Loucy (cell line): Measurements from ENCODE around the gene POLRMT.

ENCODE experiments used
- H2AFZ ChIP-seq: fragments of 200-600 bp; sonication (generic); 2 replicates; pipeline ENCODE4 v1.6.0; 2016; ENCODE audit warnings: antibody characterized with exemption, mild to moderate bottlenecking, low read length, moderate library complexity
- H3F3A ChIP-seq: fragments of 200-600 bp; 2 replicates; pipeline ENCODE4 v1.6.0; 2016; ENCODE audit warnings: antibody characterized with exemption, low read depth, mild to moderate bottlenecking
- H3K27me3 ChIP-seq: fragments of 200-600 bp; sonication (generic); 2 replicates; pipeline ENCODE4 v1.6.1; 2014; ENCODE audit warnings: low read length, mild to moderate bottlenecking; ENCODE audit not compliant: insufficient read depth, poor library complexity, severe bottlenecking
- H3K36me3 ChIP-seq: fragments of 200-600 bp; sonication (generic); 2 replicates; pipeline ENCODE4 v1.6.1; 2016; ENCODE audit warnings: low read length; ENCODE audit not compliant: insufficient read depth
- H3K4me1 ChIP-seq: fragments of 200-600 bp; sonication (generic); 2 replicates; pipeline ENCODE4 v1.5.1; 2014; ENCODE audit warnings: low read length, mild to moderate bottlenecking; ENCODE audit not compliant: insufficient read depth, poor library complexity, severe bottlenecking
- H3K4me2 ChIP-seq: fragments of 200-600 bp; sonication (generic); 2 replicates; pipeline ENCODE4 v1.6.0; 2014; ENCODE audit warnings: antibody characterized with exemption, low read length, low read depth, mild to moderate bottlenecking; ENCODE audit not compliant: poor library complexity, severe bottlenecking
- H3K4me3 ChIP-seq: fragments of 200-600 bp; sonication (generic); 2 replicates; pipeline ENCODE4 v1.5.1; 2014; ENCODE audit warnings: low read length, mild to moderate bottlenecking, mixed read lengths; ENCODE audit not compliant: poor library complexity, severe bottlenecking
- H3K79me2 ChIP-seq: fragments of 200-600 bp; sonication (generic); 2 replicates; pipeline ENCODE4 v1.6.1; 2014; ENCODE audit warnings: low read length; ENCODE audit not compliant: insufficient read depth
- H3K9ac ChIP-seq: fragments of 200-600 bp; sonication (generic); 2 replicates; pipeline ENCODE4 v1.6.0; 2014; ENCODE audit warnings: mild to moderate bottlenecking, low read depth, low read length, moderate library complexity; ENCODE audit not compliant: poor library complexity, severe bottlenecking
- H3K9me2 ChIP-seq: fragments of 200-600 bp; sonication (generic); replicated peaks from 2 replicates; pipeline ENCODE4 v1.6.1; 2016; ENCODE audit warnings: low read depth, low read length, mixed read lengths
- H3K9me3 ChIP-seq: fragments of 200-600 bp; sonication (generic); 2 replicates; pipeline ENCODE4 v1.6.1; 2014; ENCODE audit warnings: mild to moderate bottlenecking, antibody characterized with exemption, low read length, low read depth; ENCODE audit not compliant: insufficient read depth
- H4K20me1 ChIP-seq: fragments of 200-600 bp; sonication (generic); 2 replicates; pipeline ENCODE4 v1.6.0; 2014; ENCODE audit warnings: antibody characterized with exemption, low read length, mild to moderate bottlenecking; ENCODE audit not compliant: insufficient read depth, poor library complexity, severe bottlenecking
- EZH2phosphoT487 ChIP-seq: fragments of 200-600 bp; IDR thresholded peaks from 2 replicates; pipeline ENCODE4 v1.6.1; 2018; ENCODE audit warnings: antibody characterized with exemption, mild to moderate bottlenecking, moderate library complexity, borderline replicate concordance
- TF ChIP-seq, protein P1 (sequence below): fragments of 200-600 bp; sonication (generic); conservative IDR thresholded peaks from 2 replicates; pipeline ENCODE4 v1.5.1; 2014; ENCODE audit warnings: mild to moderate bottlenecking, antibody characterized with exemption, low read length

Gene POLRMT

DNA sequence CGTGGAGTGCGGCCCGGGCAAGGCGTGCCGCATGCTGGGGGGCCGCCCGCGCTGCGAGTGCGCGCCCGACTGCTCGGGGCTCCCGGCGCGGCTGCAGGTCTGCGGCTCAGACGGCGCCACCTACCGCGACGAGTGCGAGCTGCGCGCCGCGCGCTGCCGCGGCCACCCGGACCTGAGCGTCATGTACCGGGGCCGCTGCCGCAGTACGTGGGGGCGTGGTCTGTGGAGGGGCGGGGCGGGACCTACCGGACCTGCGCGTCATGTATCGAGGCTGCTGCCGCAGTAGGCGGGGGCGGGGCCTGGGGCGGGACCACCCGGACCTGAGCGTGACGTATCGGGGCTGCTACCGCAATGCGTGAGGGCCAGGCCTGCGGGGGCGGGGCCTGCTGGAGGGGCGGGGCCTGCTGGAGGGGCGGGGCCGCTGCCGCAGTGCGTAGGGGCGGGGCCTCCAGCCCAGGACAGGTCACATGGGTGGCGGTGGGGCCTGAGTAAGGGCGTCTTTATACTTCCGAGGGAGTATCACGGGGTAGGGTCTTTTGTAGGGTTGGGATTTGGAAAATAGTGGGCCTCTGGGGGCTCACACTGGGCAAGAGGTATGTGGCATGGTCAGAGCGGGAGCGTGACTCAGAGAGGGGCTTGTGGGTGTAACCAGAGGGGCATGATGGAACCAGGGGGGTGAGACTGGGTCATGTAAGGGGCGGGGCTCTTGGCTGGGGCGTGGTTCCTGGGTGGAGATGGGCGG is 47.1 kb upstream of the POLRMT start:
- TF ChIP-seq, protein P1, sequence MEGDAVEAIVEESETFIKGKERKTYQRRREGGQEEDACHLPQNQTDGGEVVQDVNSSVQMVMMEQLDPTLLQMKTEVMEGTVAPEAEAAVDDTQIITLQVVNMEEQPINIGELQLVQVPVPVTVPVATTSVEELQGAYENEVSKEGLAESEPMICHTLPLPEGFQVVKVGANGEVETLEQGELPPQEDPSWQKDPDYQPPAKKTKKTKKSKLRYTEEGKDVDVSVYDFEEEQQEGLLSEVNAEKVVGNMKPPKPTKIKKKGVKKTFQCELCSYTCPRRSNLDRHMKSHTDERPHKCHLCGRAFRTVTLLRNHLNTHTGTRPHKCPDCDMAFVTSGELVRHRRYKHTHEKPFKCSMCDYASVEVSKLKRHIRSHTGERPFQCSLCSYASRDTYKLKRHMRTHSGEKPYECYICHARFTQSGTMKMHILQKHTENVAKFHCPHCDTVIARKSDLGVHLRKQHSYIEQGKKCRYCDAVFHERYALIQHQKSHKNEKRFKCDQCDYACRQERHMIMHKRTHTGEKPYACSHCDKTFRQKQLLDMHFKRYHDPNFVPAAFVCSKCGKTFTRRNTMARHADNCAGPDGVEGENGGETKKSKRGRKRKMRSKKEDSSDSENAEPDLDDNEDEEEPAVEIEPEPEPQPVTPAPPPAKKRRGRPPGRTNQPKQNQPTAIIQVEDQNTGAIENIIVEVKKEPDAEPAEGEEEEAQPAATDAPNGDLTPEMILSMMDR, result peak; percentile 43
- no peak for TF ChIP-seq EZH2phosphoT487
- H3K4me2 ChIP-seq, result peak overlapping the region; percentile 69
- H3K9me3 ChIP-seq, result no peaks in the 10 kb centered on the region
- H3K4me3 ChIP-seq, result peak overlapping the region; percentile 85
- H3K27me3 ChIP-seq, result no peaks in the 10 kb centered on the region
- H3K79me2 ChIP-seq, result peaks cover 7% of the 10 kb centered on the region; the same call in 1 of the 2 replicates
- peaks cover 15% of the 10 kb centered on the region for H3K4me1 ChIP-seq
- H3K36me3 ChIP-seq, result no peaks in the 10 kb centered on the region
- H3K9ac ChIP-seq, result peak overlapping the region; percentile 77
- peak overlapping the region; percentile 96 for H2AFZ ChIP-seq
- no peaks in the 10 kb centered on the region for H3K9me2 ChIP-seq
- no peaks in the 10 kb centered on the region for H4K20me1 ChIP-seq
- no peaks in the 10 kb centered on the region for H3F3A ChIP-seq

- H3K9me2 ChIP-seq, result no peaks in the 10 kb centered on the region
- H3K4me1 ChIP-seq, result peaks cover 15% of the 10 kb centered on the region
- no peaks in the 10 kb centered on the region for H3K9me3 ChIP-seq
- TF ChIP-seq, protein P1, result no peak
- TF ChIP-seq EZH2phosphoT487, result no peak
- H3K4me3 ChIP-seq, result peak overlapping the region; percentile 85
- peaks cover 7% of the 10 kb centered on the region; the same call in 1 of the 2 replicates for H3K79me2 ChIP-seq
- H2AFZ ChIP-seq, result peak overlapping the region; percentile 84; the same call in 1 of the 2 replicates
- peak overlapping the region; percentile 69 for H3K4me2 ChIP-seq
- no peaks in the 10 kb centered on the region for H4K20me1 ChIP-seq
- peak overlapping the region; percentile 77 for H3K9ac ChIP-seq
- H3F3A ChIP-seq, result no peaks in the 10 kb centered on the region
- no peaks in the 10 kb centered on the region for H3K36me3 ChIP-seq
- no peaks in the 10 kb centered on the region for H3K27me3 ChIP-seq
Measured at GRCh38 chr19:679418-680286, 46.3 kb upstream of the POLRMT start.

GRCh38 chr19:678791-679388 is 45.6 kb upstream of the POLRMT start:
- no peaks in the 10 kb centered on the region for H4K20me1 ChIP-seq
- H3K9me2 ChIP-seq, result no peaks in the 10 kb centered on the region
- no peaks in the 10 kb centered on the region for H3K36me3 ChIP-seq
- peaks cover 7% of the 10 kb centered on the region; the same call in 1 of the 2 replicates for H3K79me2 ChIP-seq
- no peaks in the 10 kb centered on the region for H3F3A ChIP-seq
- peak overlapping the region; percentile 77 for H3K9ac ChIP-seq
- no peaks in the 10 kb centered on the region for H3K27me3 ChIP-seq
- no peak overlapping the region for H2AFZ ChIP-seq
- TF ChIP-seq, protein P1, result no peak
- peaks cover 15% of the 10 kb centered on the region for H3K4me1 ChIP-seq
- H3K4me3 ChIP-seq, result peak overlapping the region; percentile 85
- H3K4me2 ChIP-seq, result peak overlapping the region; percentile 69
- H3K9me3 ChIP-seq, result no peaks in the 10 kb centered on the region
